GM18505 (cell line): Measurements from ENCODE around the gene SGCG.
"Not testable (repeated sequence)": the region's sequence is repeated elsewhere in the genome, so short reads cannot be mapped to it uniquely, and the experiment has no call there.

ENCODE experiments used
- ATAC-seq: cut with Tn5 transposase; IDR thresholded peaks from one replicate; pipeline ENCODE4 v1.9.1; 2021; ENCODE audit not compliant: unreplicated experiment
- POLR2A ChIP-seq: IDR thresholded peaks from 4 replicates; pipeline ENCODE4 v1.6.1; 2011; ENCODE audit warnings: borderline replicate concordance; ENCODE audit not compliant: insufficient read depth, insufficient read length; ENCODE audit errors: extremely low read depth

SGCG gene, protein sequence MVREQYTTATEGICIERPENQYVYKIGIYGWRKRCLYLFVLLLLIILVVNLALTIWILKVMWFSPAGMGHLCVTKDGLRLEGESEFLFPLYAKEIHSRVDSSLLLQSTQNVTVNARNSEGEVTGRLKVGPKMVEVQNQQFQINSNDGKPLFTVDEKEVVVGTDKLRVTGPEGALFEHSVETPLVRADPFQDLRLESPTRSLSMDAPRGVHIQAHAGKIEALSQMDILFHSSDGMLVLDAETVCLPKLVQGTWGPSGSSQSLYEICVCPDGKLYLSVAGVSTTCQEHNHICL

GRCh38 chr13:23180711-23181110 lies at the start of gene SGCG:
Gene SGCG, plus strand, starts transcription at chr13:23180979. Its CDS starts 22,716 bp downstream, at chr13:23203695.
- ATAC-seq, result no peak
- no peak for TF ChIP-seq POLR2A

DNA sequence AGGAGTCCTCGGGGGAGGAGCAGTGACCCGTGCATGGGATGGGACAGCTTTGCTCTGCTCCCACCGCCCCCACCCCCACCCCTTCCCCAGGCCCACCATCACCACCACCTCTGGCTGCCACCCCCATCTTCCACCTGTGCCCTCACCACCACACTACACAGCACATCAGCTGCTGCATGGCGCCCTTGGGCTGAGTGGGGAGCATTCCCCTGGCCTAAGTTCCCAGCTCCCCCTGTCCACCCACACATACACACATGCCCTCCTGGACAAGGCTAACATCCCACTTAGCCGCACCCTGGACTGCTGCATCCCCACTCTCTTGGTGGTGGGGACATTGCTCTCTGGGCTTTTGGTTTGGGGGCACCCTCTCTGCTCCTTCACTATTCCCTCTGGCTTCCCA lies 46.2 kb upstream of the SGCG start:
- no peak for ATAC-seq
- no peak for TF ChIP-seq POLR2A

DNA sequence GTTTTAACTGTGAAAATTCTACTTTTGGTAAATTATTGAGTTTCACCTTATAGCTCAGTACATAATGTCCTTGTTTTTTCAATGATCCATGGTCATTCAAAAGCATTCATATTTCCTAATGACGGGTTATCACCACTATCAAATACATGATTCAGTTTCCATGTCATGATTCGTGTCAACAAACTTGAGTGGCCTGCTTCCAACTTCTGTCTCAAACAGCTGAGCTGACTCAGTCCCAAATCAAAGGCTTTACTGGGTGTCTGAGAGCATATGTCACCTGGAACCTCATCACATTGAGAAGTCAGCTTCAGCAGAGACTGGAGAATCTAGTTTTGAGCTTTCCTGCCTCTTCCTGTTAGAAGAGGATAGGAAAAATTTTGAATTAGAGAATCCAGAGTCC lies 40.3 kb upstream of the SGCG start:
- TF ChIP-seq POLR2A, result no peak
- ATAC-seq, result no peak

- TF ChIP-seq POLR2A, result no peak
- no peak for ATAC-seq
Measured at GRCh38 chr13:23141964-23142363, 38.8 kb upstream of the SGCG start.

DNA sequence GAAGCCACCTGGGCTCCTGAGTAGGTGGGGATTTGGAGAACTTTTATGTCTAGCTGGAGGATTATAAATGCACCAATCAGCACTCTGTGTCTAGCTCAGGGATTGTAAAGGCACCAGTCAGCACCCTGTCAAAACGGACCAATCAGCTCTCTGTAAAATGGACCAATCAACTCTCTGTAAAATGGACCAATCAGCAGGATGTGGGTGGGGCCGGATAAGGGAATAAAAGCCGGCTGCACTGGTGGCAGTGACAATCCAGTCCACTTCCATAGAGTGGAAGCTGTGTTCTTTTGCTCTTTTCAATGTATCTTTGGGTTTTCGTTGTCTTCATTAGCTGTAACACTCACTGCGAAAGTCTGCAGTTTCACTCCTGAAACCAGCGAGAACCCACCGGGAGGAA lies 38.2 kb upstream of the SGCG start:
- ATAC-seq, result not testable (repeated sequence)

- TF ChIP-seq POLR2A, result no peak
- no peak for ATAC-seq
Measured at GRCh38 chr13:23144431-23144830, 36.3 kb upstream of the SGCG start.

GRCh38 chr13:23146006-23146405 lies 34.8 kb upstream of the SGCG start:
- no peak for ATAC-seq
- no peak for TF ChIP-seq POLR2A

DNA sequence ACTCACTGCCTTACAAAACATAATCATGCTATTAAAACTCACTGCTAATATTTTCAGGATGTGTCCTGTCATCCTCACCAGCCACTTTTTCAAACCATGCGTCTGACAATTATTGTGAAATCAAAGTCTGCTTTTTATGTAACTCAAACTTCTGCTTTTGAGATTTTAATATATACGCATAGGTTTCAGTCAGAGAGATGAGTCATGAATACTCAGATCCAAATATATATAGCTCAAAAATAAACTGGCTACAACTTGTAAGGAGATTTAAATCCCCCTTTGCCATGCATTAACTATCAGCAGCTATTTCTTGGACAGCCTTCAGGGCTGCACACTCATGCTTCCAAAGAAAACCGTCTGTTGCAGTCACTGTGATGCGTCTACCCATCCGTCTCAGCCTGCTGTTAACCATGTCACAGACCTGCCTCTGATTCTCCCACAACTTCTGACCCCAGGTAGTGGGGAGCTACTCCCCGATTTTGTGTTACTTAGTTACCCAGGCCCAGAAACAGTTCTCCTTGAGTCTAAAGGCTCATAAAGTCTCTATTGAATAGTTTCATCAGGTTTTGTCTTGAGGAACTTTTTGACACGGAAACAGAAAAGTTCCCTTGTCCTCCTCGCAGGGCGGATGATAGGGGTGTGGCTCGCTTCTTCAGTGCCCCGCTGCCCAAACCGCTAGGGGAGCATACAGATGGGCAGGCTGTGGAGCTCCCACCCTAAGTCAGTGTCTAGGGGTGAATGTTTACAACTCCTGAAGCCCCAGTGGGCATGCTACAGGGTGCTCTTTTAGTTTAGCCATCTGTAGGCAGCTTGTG lies 33.8 kb upstream of the SGCG start:
- ATAC-seq, result no peak

GRCh38 chr13:23147827-23148226 lies 33.0 kb upstream of the SGCG start:
- no peak for TF ChIP-seq POLR2A
- no peak for ATAC-seq

More for the DNA sequence above, 33.8 kb upstream of the SGCG start:
- no peak for TF ChIP-seq POLR2A

DNA sequence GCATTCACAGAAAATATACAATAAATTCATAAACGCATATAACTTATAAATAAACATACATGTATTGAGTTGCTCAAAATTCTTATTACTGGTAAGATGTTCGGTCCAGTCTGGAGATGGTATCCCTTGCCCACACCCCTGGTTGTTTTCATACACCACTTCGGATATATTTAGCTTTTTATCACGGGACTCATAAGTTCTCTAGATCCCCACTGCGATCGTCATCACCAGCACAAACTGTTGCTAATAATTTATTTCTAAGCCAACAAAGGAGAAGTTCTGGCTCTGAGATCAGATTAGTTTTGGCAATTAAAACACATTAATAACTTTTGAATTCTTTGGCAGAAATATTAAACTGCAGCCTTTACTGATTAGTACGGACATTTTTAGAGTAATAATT lies 23.0 kb upstream of the SGCG start:
- ATAC-seq, result no peak
- TF ChIP-seq POLR2A, result no peak

- ATAC-seq, result no peak
- TF ChIP-seq POLR2A, result no peak
Measured at GRCh38 chr13:23159205-23159759, 21.5 kb upstream of the SGCG start.

DNA sequence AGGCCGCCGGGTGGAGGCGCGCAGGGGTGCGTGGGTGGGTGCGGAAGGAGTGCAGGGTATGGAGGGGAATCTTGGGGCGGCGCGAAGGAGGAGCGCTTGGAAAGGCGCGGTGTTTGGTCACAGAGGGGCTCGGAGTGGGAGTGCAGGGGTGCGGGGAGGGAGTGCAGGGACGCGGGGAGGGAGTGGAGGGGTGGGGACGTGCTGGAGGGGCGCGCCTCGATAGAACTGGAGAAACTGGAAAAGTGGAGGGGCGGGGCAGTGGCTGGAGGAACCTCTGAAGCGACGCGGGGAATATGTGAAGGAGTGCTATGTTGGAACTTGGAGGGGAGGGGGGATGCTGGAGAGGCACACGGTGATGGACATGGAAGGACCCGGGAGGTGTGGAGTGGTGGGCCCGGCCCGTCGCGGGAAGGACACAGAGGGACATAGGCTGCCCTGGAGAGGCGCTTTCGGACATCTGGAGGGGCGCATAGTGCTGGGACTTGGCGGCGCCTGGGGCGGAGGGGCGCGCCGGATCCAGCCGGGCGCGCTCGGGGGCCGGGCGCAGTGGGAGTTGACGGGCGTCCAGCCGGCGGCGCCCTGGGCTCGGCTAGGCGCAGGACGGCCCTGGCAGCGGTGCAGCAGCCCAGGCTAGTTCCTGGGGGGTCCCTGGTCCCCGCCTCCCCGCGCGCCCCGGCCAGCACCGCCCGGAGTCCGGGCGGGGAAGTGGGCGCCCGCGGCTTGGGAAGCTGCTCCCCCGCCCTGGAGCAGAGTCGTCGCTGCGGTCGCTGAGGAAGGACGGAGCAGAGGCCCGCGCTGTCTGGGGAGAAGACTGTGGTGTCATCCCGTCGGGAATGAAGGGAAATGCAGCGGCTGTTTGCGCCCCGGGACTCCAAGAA lies 20.8 kb upstream of the SGCG start:
- no peak for ATAC-seq
- TF ChIP-seq POLR2A, result no peak
